ENCODE measurements around the gene ZNF853. TPM values are rescaled to one million over a fixed set of nuclear protein-coding genes. Genes with fewer than 3 reads are reported as not detected.

The ZNF853 gene
- total and polyA plus RNA-seq, 2 donors (not counting 3 experiments of a cell fraction or from before 2014, with no cell fraction given): 0.47 to 0.58 TPM

DNA sequence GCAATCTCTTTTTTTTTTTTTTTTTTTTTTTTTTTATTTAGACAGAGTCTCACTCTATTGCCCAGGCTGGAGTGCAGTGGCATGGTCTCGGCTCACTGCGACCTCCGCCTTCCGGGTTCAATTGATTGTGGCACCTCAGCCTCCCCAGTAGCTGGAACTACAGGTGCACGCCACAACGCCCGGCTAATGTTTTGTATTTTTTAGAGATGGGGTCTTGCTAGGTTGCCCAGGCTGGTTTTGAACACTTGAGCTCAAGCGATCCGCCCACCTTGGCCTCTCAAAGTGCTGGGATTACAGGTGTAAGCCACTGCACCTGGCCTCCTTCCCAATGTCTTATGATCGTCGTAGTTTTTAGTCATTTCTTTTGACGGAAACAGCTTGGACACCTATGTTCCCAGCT, 6.6 kb upstream of the ZNF853 start:
- no TSS peak for BruUV-seq (replicated peaks)
- Histone ChIP-seq H3K27me3 (ENCODE audit: control insufficient read depth in 2 of 2, insufficient read depth in 2 of 2, low read length in 2 of 2) (peaks cover 3 to 5% of the 10 kb centered on the region in 2 experiments), H3K36me3 (ENCODE audit: control insufficient read depth in 2 of 2, extremely low read depth in 1 of 2, insufficient read depth in 2 of 2, low read length in 2 of 2) (peaks cover 0 to 4% of the 10 kb centered on the region in 2 experiments), H3K27ac (ENCODE audit: insufficient read depth, low read depth, low read length) (no peak overlapping the region), H3K9me1 (replicated peaks; ENCODE audit: control insufficient read depth, extremely low read depth, insufficient read depth, low read length) (no peaks in the 10 kb centered on the region), H3K9ac (replicated peaks; ENCODE audit: extremely low read depth, insufficient read depth, low read length) (no peak overlapping the region), H3K9me3 (replicated peaks; ENCODE audit: control insufficient read depth, insufficient read depth, low read length) (no peaks in the 10 kb centered on the region), H2AFZ (ENCODE audit: low read depth, low read length) (no peak overlapping the region), H4K20me1 (replicated peaks; ENCODE audit: control insufficient read depth, extremely low read depth, insufficient read depth, low read length) (no peaks in the 10 kb centered on the region), H3K79me2 (ENCODE audit: control insufficient read depth, insufficient read depth, low read length) (no peaks in the 10 kb centered on the region), H3K4me2 (ENCODE audit: insufficient read depth, low read length) (no peak overlapping the region), H3K4me1 (ENCODE audit: control insufficient read depth, extremely low read depth, insufficient read depth, low read length) (no peaks in the 10 kb centered on the region), H3K4me3 (replicated peaks in 1 of 3; ENCODE audit: insufficient read depth in 1 of 3, low read depth in 1 of 3, low read length in 3 of 3) (no peak overlapping the region)
- TF ChIP-seq JUN (IDR thresholded peaks at IDR 0.05; ENCODE audit: borderline replicate concordance, insufficient read depth, insufficient read length, low read depth) (no peak), FOS (IDR thresholded peaks at IDR 0.05; ENCODE audit: borderline replicate concordance, insufficient read depth, low read length) (no peak), EZH2 (IDR thresholded peaks at IDR 0.05; ENCODE audit: borderline replicate concordance, low read depth, low read length, severe bottlenecking) (no peak)
- FAIRE-seq: no peak
- ChIA-PET CTCF (no interaction called here), POLR2A (no interaction called here)
- DNase-seq (ENCODE audit: low read depth, low spot score): no peak
- dilution Hi-C loops (cut with MboI; ENCODE audit: extremely low pct_ligation_motif_present, low sequenced_read_pairs): no loop called here
- intact Hi-C loops (cut with micrococcal nuclease): no loop called here

DNA sequence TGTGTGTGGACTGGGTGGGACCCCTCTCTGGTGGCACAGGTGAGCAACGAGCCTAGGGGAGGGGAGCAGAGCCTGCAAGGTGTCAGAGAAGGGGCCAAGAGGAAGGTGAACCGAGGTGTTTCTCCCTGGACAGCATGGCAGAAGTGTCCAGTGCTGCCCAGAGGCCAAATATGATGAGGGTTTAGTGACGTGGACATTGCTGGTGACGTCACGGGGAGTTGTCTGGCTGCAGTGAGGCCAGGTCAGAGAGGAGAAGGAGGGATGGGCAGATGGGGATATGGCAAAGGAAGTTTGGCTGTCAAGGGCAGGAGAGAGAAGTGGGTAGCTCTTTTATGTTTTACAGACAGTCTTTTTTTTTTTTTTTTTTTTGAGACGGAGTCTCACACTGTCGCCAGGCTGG, 2.6 kb upstream of the ZNF853 start:
- peaks cover 0 to 4% of the 10 kb centered on the region in 2 experiments for H3K36me3 ChIP-seq (ENCODE audit: control insufficient read depth in 2 of 2, extremely low read depth in 1 of 2, insufficient read depth in 2 of 2, low read length in 2 of 2)
- ChIA-PET CTCF (interaction anchor here (1.3 kb wide), 1 partner anchor 8 kb away, joined by 4 read pairs; no protein-coding TSS in a partner anchor), POLR2A (no interaction called here)
- H3K27me3 ChIP-seq (ENCODE audit: control insufficient read depth in 2 of 2, insufficient read depth in 2 of 2, low read length in 2 of 2): peaks cover 18 to 24% of the 10 kb centered on the region in 2 experiments
- H3K4me1 ChIP-seq (ENCODE audit: control insufficient read depth, extremely low read depth, insufficient read depth, low read length): no peaks in the 10 kb centered on the region
- H4K20me1 ChIP-seq (replicated peaks; ENCODE audit: control insufficient read depth, extremely low read depth, insufficient read depth, low read length): no peaks in the 10 kb centered on the region
- FAIRE-seq (no peak), DNase-seq (ENCODE audit: low read depth, low spot score) (no peak)
- TF ChIP-seq, protein P1, sequence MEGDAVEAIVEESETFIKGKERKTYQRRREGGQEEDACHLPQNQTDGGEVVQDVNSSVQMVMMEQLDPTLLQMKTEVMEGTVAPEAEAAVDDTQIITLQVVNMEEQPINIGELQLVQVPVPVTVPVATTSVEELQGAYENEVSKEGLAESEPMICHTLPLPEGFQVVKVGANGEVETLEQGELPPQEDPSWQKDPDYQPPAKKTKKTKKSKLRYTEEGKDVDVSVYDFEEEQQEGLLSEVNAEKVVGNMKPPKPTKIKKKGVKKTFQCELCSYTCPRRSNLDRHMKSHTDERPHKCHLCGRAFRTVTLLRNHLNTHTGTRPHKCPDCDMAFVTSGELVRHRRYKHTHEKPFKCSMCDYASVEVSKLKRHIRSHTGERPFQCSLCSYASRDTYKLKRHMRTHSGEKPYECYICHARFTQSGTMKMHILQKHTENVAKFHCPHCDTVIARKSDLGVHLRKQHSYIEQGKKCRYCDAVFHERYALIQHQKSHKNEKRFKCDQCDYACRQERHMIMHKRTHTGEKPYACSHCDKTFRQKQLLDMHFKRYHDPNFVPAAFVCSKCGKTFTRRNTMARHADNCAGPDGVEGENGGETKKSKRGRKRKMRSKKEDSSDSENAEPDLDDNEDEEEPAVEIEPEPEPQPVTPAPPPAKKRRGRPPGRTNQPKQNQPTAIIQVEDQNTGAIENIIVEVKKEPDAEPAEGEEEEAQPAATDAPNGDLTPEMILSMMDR (IDR thresholded peaks at IDR 0.05; ENCODE audit: extremely low read depth in 1 of 2, insufficient read depth in 1 of 2, low read depth in 1 of 2, low read length in 2 of 2): no peak
- no peak for TF ChIP-seq POLR2A (IDR thresholded peaks at IDR 0.05; ENCODE audit: low read depth, low read length)
- TF ChIP-seq POLR2AphosphoS5 (IDR thresholded peaks at IDR 0.05; ENCODE audit: insufficient read depth, low read depth, low read length): no peak
- no peak for TF ChIP-seq JUN (IDR thresholded peaks at IDR 0.05; ENCODE audit: borderline replicate concordance, insufficient read depth, insufficient read length, low read depth)
- TF ChIP-seq GATA2 (IDR thresholded peaks at IDR 0.05; ENCODE audit: insufficient read depth, insufficient read length, low read depth, low read length): no peak
- no peaks in the 10 kb centered on the region for H3K9me1 ChIP-seq (replicated peaks; ENCODE audit: control insufficient read depth, extremely low read depth, insufficient read depth, low read length)
- no peaks in the 10 kb centered on the region for H3K79me2 ChIP-seq (ENCODE audit: control insufficient read depth, insufficient read depth, low read length)
- H3K4me3 ChIP-seq (replicated peaks in 1 of 3; ENCODE audit: insufficient read depth in 1 of 3, low read depth in 1 of 3, low read length in 3 of 3): no peak overlapping the region
- H2AFZ ChIP-seq (ENCODE audit: low read depth, low read length): no peak overlapping the region
- dilution Hi-C loops (cut with MboI; ENCODE audit: extremely low pct_ligation_motif_present, low sequenced_read_pairs): no loop called here
- no TSS peak for BruUV-seq (replicated peaks)
- intact Hi-C loops (cut with micrococcal nuclease): no loop called here
- no peak overlapping the region for H3K4me2 ChIP-seq (ENCODE audit: insufficient read depth, low read length)
- no peak overlapping the region for H3K9ac ChIP-seq (replicated peaks; ENCODE audit: extremely low read depth, insufficient read depth, low read length)
- no peak overlapping the region for H3K27ac ChIP-seq (ENCODE audit: insufficient read depth, low read depth, low read length)
- H3K9me3 ChIP-seq (replicated peaks; ENCODE audit: control insufficient read depth, insufficient read depth, low read length): no peaks in the 10 kb centered on the region
